Uterus (tissue), 2 donors: ENCODE measurements around the gene ELK3.

ENCODE experiments used
- POLR2A ChIP-seq, 2 donors: fragments of 450-650 bp; IDR thresholded peaks; one replicate each; pipeline ENCODE4 v1.6.1; 2016; ENCODE audit warnings: antibody characterized with exemption in 2 of 2, mild to moderate bottlenecking in 1 of 2, moderate library complexity in 1 of 2
- TF ChIP-seq, protein P1 (sequence below), 4 experiments: fragments of 200-600 bp in 2 of 4; fragments of 450-650 bp in 2 of 4; sonication (generic) in 2 of 4; IDR thresholded peaks; one replicate each; pipeline ENCODE4 v1.5.1; 2016 to 2019; ENCODE audit warnings: antibody characterized with exemption in 4 of 4, mild to moderate bottlenecking in 2 of 4, moderate library complexity in 1 of 4

GRCh38 chr12:96226801-96227348 is 32.7 kb downstream of the ELK3 start:
- TF ChIP-seq, protein P1, sequence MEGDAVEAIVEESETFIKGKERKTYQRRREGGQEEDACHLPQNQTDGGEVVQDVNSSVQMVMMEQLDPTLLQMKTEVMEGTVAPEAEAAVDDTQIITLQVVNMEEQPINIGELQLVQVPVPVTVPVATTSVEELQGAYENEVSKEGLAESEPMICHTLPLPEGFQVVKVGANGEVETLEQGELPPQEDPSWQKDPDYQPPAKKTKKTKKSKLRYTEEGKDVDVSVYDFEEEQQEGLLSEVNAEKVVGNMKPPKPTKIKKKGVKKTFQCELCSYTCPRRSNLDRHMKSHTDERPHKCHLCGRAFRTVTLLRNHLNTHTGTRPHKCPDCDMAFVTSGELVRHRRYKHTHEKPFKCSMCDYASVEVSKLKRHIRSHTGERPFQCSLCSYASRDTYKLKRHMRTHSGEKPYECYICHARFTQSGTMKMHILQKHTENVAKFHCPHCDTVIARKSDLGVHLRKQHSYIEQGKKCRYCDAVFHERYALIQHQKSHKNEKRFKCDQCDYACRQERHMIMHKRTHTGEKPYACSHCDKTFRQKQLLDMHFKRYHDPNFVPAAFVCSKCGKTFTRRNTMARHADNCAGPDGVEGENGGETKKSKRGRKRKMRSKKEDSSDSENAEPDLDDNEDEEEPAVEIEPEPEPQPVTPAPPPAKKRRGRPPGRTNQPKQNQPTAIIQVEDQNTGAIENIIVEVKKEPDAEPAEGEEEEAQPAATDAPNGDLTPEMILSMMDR (IDR thresholded peaks at IDR 0.05) = no peak
- TF ChIP-seq POLR2A (IDR thresholded peaks at IDR 0.05) = no peak
